H1 (cell line): ENCODE measurements around the gene EXOC2. TPM values are rescaled to one million over a fixed set of nuclear protein-coding genes. Genes with fewer than 3 reads are reported as not detected.

Source experiments
- BACH1 ChIP-seq: IDR thresholded peaks from 2 replicates; pipeline ENCODE4 v1.6.1; 2012; ENCODE audit warnings: low read length, improper control_type of control experiment
- CEBPB ChIP-seq: IDR thresholded peaks from 2 replicates; pipeline ENCODE4 v1.6.1; 2012; ENCODE audit warnings: low read depth, low read length
- GTF2F1 ChIP-seq: IDR thresholded peaks from 2 replicates; pipeline ENCODE4 v1.6.1; 2012; ENCODE audit warnings: low read depth, low read length, improper control_type of control experiment, borderline replicate concordance
- KDM1A ChIP-seq: fragments of 200-600, 300-600 bp; sonication (generic); IDR thresholded peaks from 2 replicates; pipeline ENCODE4 v1.7.1; 2016; ENCODE audit warnings: mild to moderate bottlenecking, low read length, borderline replicate concordance
- NRF1 ChIP-seq: IDR thresholded peaks from 2 replicates; pipeline ENCODE4 v1.6.1; 2011; ENCODE audit warnings: mild to moderate bottlenecking, low read depth, low read length, improper control_type of control experiment
- SIRT6 ChIP-seq: IDR thresholded peaks from one replicate; pipeline ENCODE4 v1.7.1; 2012; ENCODE audit warnings: low read length, inconsistent platforms
- SP4 ChIP-seq: IDR thresholded peaks from 2 replicates; pipeline ENCODE4 v1.6.1; 2012; ENCODE audit warnings: low read length, inconsistent platforms
- polyA plus RNA-seq, 7 experiments: library from polyadenylated mRNA; depleted of rRNA in 3 of 7; stranded (reverse) in 5 of 7; unstranded in 2 of 7; fragments of >200 nt in 5 of 7; fragments of 200-250 nt in 2 of 7; gene quantifications; 1 replicate in 5 of 7; 2 replicates in 1 of 7; 4 replicates in 1 of 7; pipeline versions ENCODE4 v1.2.1 to v1.2.3, GENCODE V29; 2011 to 2013; ENCODE audit warnings: missing spikeins in 2 of 7, mixed read lengths in 2 of 7
- total RNA-seq: library from RNA; stranded (reverse); fragmentation: NEBNext Ultra II Directional; extraction: Animal tissue kit (Norgen Biotek cat#: 25700); gene quantifications from 2 replicates; pipeline ENCODE4 v1.2.1, GENCODE V29; 2021
- TF ChIP-seq, protein P1 (sequence below): IDR thresholded peaks from 2 replicates; pipeline ENCODE4 v1.6.1; 2011; ENCODE audit warnings: low read length, improper control_type of control experiment

Gene EXOC2
- total and polyA plus RNA-seq, 2 of the 8 experiments (the other 6 are each of a cell fraction or from before 2014, with no cell fraction given): 25.5 to 44.4 TPM

DNA sequence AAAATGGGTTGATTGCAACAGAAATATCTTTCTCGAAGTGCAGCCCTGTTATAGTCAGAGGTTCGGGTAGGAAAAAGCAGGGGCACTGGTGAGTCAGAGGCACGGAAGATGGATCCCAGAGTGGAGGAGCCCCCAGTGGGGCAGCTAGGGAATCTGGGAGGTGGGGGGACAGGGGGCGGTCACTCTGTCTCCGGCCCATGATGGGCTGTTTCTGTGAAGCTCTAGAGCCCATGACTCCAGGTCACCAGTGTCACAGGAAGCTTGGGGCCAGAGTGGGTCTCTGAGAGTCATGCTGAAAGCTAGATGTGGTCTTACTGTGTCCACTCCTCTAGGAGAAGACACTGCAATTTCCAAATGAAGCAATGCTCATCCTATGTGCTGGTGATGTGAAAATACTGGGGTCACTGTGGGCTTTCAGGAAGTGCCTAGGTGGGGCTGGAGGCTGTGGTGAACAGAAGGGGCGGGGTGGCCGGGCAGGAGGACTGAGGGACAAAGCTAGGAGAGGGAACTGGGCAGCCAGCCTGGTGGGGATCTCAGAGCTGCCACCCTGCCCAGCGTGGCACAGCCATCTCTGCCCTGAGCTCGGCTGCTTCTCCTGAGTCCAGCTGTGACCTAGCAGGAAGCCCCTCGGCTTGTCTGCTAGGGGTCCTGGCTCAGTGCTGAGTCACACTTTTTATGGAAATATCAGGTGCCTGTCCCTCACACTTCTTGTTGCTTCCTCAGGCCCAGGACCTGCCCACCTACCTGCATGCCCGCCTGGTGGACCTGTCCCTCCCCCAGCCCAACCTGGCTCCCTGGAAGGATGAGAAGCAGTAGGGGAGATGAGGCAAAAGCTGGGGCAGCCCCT lies 247.1 kb downstream of the EXOC2 start (continued):
- TF ChIP-seq, protein P1, sequence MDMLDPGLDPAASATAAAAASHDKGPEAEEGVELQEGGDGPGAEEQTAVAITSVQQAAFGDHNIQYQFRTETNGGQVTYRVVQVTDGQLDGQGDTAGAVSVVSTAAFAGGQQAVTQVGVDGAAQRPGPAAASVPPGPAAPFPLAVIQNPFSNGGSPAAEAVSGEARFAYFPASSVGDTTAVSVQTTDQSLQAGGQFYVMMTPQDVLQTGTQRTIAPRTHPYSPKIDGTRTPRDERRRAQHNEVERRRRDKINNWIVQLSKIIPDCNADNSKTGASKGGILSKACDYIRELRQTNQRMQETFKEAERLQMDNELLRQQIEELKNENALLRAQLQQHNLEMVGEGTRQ: no peak
- TF ChIP-seq SP4 (no peak), BACH1 (no peak), KDM1A (no peak), GTF2F1 (no peak), NRF1 (no peak), CEBPB (no peak), SIRT6 (no peak)
